ENCODE results near the gene IL17REL.

- no peak for TF ChIP-seq CTCF (IDR thresholded peaks at IDR 0.05)
- TF ChIP-seq POLR2A (IDR thresholded peaks at IDR 0.05): no peak
Measured at GRCh38 chr22:50047346-50047745, 34.8 kb upstream of the IL17REL start.
